Measurements from ENCODE around the gene VTI1A.

- TF ChIP-seq SREBF1 (IDR thresholded peaks at IDR 0.05; ENCODE audit: borderline replicate concordance, low read depth, low read length) (no peak), BRD4 (IDR thresholded peaks at IDR 0.05) (no peak)
Observed at GRCh38 chr10:112826018-112826697, 379.1 kb downstream of the VTI1A start.

Data from K562 (cell line).